NOMO-1 (cell line): ENCODE measurements around the gene ZNF117.
"Not testable (repeated sequence)": the region's sequence is repeated elsewhere in the genome, so short reads cannot be mapped to it uniquely, and the experiment has no call there.

ENCODE experiments used
- DNase-seq, 2 experiments: peaks; one replicate each; lab custom pipeline; 2025; ENCODE audit not compliant: unreplicated experiment in 2 of 2; lab: John Stamatoyannopoulos, UW

Gene ZNF117

DNA sequence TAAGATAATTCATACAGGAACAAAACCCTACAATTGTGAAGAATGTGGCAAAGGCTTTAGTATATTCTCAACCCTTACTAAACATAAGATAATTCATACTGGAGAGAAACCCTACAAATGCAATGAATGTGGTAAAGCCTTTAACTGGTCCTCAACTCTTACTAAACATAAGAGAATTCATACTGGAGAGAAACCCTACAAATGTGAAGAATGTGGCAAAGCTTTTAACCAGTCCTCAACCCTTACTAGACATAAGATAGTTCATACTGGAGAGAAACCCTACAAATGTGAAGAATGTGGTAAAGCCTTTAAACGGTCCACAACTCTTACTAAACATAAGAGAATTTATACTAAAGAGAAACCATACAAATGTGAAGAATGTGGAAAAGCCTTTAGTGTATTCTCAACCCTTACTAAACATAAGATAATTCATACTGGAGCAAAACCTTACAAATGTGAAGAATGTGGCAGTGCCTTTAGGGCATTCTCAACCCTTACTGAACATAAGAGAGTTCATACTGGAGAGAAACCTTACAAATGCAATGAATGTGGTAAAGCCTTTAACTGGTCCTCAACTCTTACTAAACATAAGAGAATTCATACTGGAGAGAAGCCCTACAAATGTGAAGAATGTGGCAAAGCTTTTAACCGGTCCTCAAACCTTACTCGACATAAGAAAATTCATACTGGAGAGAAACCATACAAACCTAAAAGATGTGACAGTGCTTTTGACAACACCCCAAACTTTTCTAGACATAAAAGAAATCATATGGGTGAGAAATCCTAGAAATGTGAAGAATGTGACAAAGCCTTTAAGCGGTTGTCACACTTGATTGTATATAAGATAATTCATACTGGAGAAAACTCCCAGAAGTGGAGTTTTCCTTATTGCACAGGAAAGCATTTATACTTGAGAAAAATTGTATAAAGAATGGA is 62.3 kb downstream of the ZNF117 start:
- DNase-seq: not testable (repeated sequence)
